Activated CD4-positive, alpha-beta T cell treated with anti-CD3 and anti-CD28 coated beads for 1 hour (primary cell): ENCODE measurements around the gene ZNF587.
"Not testable (repeated sequence)": the region's sequence is repeated elsewhere in the genome, so short reads cannot be mapped to it uniquely, and the experiment has no call there.

Experiments used
- DNase-seq: peaks from one replicate; pipeline ENCODE4 v3.0.0-alpha.2; 2020

Gene ZNF587

GRCh38 chr19:57888560-57889231 is 39.0 kb downstream of the ZNF587 start, which contains the start of gene ZNF814:
ZNF814 (minus strand) TSS chr19:57889037; CDS start chr19:57888802, 235 bp downstream.
- peak; percentile 70 for DNase-seq

- not testable (repeated sequence) for DNase-seq
Observed at GRCh38 chr19:57890706-57891105, 41.0 kb downstream of the ZNF587 start.

- DNase-seq = no peak
Observed at GRCh38 chr19:57900311-57900710, 50.7 kb downstream of the ZNF587 start.

- no peak for DNase-seq
Observed at GRCh38 chr19:57903618-57904184, 54.0 kb downstream of the ZNF587 start.

- no peak for DNase-seq
Observed at GRCh38 chr19:57905258-57905657, 55.6 kb downstream of the ZNF587 start.

GRCh38 chr19:57907394-57907793 is 57.7 kb downstream of the ZNF587 start:
- no peak for DNase-seq

- no peak for DNase-seq
Observed at GRCh38 chr19:57914531-57914930, 64.9 kb downstream of the ZNF587 start.
